ENCODE data around the gene PNPO.

The PNPO gene

DNA sequence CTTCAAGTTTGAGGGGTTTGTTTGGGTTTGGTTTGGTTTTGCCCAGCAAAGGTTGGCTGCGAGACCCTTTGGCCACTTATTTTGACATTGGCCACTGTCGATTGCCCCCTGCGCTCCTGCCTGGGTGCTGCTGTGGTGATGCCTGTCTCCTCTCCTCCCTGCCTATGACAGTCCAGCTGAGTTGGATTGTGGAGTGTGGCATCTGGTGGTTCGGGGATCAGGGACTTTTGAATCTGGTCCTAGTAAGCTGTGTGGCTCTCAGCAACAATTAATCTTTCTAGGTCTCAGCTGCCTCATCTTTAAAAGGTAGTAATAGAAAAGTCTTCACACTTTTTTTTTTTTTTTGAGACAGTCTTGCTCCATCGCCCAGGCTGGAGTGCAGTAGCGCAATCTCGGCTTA lies 56.7 kb downstream of the PNPO start:
- no peak for DNase-seq (ENCODE audit: low read depth)
